Measurements from ENCODE around the gene CCS.
"Not testable (repeated sequence)": the region's sequence is repeated elsewhere in the genome, so short reads cannot be mapped to it uniquely, and the experiment has no call there.

CCS gene

DNA sequence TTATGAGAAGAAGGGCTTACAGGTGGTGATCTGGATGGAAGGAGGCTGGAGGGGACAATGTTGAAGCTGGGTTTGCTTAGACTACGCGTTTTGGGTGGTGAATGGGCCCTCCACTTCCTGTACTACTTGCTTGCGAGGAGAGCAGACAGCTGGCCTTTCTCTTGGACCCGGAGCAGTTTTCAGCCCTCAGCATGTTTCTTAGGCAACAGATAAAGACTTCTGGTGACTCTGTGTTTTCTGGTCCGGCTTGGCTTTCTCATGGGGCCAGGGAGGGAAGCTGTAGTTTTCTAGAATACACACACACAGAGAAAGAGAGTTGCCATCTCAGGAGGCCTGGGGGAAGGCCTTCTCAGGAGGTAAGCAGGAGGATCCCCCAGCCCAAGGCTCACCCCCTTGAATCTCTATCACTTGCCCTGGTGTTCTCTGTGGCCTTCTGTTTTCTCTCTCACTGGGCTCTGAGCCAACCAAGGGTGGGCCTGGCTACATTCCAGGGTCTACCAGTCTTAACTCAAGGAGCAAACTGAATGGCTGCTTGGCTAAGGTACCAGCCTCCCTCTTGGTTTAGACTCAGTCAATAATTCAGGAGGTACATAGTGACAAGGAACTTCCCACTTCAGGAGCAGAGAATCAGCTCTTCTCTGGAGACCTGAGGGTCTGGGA is 2.4 kb downstream of the CCS start:
- DNase-seq: no peak

DNA sequence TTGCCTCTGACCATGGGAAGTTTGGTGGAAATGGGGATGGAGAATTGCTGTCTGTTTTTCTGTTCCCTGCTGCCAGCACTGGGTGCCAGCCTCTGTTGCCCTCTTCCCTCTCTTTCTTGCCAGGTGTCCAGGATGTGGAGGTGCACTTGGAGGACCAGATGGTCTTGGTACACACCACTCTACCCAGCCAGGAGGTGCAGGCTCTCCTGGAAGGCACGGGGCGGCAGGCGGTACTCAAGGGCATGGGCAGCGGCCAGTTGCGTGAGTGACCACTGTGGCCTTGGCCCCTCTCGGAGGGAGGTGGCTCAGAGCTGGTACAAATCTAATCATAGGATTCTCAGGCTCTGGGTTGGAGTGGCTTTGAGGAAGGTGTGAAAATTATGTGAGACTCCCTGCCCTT is 6.0 kb downstream of the CCS start:
- DNase-seq: no peak

DNA sequence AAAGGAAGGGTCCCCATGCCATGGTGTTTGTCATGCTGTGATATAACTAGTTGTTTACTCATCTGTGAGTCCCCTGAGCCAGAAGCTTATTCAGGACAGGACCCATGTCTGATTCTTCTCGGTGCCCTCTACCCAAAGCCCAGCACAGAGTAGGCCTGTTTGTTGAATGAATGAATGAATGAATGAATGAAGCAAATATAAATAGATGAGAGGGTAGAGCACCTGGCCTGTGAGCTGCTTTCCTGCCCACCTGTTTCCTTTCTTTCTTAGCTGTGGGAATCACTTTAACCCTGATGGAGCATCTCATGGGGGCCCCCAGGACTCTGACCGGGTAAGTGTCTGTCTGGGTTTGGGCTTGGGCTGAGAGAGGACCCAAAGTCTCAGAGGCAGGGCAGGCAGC is 7.2 kb downstream of the CCS start:
- no peak for DNase-seq

DNA sequence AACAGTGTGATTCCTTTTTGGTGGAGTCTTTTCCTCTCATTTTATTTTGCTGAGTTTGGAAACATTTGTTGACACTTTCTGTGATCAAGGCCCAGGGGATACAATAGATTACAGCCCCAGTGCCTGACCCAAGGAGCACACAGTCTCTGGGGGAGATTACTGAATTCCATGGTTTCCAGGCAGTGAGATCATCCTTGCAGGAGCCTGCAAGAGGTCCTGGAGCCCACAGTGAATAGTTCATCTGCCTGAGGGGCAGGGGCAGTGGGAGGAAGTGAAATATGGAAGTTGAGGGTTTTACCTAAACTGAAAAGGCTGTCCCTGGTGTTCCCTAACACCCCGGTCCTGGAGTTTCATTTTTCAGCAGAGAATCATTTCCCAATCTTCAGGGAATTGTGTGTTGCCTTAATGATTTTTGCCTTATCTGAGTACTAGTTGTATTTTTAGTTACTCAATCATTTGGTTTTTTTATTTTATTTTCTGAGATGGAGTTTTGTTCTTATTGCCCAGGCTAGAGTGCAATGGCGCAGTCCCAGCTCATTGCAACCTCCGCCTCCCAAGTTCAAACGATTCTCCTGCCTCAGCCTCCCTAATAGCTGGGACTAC is 7.7 kb downstream of the CCS start:
- DNase-seq: no peak

DNA sequence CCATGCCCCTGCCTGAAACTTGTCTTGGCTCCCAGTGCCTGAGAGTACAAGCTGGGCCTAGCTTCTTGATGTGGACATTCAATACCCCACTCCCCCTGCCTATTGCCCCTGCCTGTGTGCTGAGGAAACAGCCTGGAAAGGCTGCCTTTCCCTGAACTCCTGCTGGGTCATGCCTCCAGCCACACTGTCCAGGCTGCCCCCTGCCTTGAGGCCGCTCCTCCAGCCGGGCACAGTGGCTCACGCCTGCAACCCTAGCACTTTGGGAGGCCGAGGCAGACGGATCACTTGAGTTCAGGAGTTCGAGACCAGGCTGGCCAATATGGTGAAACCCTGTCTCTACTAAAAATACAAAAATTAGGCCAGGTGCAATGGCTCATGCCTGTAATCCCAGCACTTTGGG is 10.1 kb downstream of the CCS start:
- no peak for DNase-seq

DNA sequence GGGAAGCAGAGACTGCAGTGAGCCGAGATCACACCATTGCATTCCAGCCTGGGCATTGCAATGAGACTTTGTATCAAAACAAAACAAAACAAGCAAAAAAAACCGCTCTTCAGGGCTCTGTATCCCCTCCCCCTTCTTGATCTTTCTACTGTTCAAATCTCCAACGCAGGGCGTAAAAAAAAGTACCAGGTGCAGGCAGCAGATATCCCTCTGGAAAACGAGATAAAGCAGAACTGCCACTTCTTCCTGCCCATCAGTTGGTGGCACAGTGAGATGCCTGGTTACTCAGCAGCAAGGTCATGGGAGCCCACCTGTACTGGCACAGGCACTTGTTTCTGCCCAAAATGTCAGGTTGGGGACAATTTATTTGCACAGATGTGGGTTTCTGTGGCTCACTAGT is 11.2 kb downstream of the CCS start:
- DNase-seq: no peak

DNA sequence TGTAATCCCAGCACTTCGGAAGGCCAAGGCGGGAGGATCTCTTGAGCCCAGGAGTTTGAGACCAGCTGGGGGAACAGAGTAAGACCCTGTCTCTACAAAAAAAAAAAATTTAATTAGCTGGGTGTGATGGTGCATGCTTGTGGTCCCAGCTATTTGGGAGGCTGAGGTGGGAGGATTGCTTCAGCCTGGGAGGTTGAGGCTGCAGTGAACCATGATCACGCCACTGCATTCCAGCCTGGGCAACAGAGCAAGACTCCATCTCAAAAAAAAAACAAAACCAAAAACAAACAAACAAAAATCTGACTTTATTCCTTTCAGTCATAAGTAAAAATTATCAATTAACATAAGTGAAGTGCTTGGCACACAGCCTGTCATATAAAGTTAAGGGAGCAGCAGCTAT is 13.6 kb downstream of the CCS start:
- DNase-seq: not testable (repeated sequence)

DNA sequence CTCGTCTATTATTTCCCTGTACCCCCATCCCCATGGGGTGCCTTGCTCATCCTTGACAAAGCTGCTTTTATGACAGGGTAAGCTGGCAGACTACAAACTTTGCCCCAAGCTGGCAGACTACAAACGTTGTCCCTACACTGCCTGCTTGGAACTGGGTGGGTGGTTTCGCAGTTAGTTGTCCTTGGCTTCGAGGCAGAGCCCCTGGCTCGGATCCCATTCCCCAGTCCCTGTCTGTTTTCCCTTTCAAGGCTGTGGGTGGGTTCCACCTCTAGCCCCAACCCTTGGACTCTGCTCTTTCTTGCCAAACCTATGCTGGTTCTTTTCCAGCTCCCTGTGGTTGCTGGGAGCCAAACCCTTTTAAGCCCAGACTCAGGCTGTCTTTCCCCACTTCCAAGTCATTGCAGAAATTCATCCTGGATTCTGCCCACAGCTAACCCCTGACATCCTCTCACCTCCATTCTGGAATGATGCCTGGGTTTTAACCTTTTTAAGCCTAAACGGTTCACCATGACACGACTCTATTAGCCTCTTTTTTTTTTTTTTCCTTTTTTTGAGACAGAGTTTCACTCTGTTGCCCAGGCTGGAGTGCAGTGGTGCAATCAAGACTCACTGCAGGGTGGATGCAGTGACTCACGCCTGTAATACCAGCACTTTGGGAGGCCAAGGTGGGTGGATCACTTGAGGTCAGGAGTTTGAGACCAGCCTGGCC is 14.3 kb downstream of the CCS start:
- no peak for DNase-seq

DNA sequence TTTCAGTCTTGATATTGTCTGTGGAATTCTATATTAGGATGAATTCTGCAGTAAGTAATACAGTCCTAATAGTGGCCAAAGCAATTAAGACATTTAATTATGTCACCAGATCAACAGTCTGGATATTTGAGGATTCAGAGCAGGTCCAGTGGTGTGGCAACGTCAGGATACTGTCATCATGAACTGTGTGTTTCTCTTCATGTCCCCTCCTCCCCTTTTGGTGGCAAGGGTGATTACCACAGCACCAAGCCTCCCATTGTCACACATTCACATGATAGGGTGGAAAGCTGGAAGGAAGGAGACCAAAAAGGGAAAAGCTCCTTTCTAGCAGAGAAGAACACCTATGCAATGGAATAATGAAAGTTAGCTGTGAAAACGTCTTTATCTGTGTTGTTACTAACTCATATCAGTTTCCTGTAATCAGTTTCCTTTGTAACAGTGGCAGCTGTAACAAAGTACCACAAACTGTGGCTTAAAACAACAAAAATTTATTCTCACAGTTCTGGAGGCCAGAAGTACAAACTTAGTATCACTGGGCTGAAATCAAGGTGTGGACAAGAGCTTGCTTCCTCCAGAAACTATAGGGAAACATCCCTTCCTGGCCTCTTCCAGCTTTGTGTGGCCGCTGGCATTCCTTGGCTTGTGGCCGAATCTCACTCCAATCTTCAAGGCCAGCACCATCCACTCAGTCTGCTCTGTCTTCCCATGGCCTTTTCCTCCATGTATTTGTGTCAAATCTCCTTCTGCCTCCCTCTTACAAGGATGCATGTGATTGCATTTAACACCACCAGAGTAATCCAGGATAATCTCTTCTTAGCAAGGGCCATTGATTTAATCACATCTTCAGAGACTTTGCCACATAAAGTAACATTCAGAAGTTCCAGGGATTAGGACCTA is 17.0 kb downstream of the CCS start:
- DNase-seq: no peak

DNA sequence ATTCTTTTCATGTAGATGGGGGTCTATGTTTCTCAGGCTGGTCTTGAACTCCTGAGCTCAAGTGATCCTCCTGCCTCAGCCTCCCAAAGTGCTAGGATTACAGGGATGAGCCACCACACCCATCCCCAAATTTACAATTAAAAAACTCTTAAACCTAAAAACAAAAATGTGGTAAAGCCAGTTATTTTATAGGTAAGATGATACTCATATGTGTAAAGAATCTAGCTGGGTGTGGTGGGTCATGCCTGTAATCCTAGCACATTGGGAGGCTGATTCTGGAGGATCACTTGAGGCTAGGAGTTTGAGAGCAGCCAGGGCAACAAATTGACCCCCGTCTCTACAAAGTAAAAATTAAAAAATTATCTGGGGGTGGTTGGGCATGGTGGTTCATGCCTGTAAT is 19.5 kb downstream of the CCS start:
- no peak for DNase-seq

DNA sequence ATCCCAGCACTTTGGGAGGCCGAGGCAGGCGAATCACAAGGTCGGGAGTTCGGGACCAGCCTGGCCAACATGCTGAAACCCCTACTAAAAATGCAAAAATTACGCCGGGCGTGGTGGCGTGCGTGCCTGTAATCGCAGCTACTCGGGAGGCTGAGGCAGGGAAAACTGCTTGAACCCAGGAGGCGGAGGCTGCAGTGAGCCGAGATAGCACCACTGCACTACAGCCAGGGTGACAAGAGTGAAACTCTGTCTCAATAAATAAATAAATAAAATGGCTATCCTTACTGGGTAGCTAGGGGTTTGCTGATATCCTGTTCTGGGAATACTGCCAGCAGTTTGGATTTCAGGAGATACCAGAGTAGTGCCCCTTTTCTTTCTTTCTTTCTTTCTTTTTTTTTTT is 21.1 kb downstream of the CCS start:
- DNase-seq: no peak

DNA sequence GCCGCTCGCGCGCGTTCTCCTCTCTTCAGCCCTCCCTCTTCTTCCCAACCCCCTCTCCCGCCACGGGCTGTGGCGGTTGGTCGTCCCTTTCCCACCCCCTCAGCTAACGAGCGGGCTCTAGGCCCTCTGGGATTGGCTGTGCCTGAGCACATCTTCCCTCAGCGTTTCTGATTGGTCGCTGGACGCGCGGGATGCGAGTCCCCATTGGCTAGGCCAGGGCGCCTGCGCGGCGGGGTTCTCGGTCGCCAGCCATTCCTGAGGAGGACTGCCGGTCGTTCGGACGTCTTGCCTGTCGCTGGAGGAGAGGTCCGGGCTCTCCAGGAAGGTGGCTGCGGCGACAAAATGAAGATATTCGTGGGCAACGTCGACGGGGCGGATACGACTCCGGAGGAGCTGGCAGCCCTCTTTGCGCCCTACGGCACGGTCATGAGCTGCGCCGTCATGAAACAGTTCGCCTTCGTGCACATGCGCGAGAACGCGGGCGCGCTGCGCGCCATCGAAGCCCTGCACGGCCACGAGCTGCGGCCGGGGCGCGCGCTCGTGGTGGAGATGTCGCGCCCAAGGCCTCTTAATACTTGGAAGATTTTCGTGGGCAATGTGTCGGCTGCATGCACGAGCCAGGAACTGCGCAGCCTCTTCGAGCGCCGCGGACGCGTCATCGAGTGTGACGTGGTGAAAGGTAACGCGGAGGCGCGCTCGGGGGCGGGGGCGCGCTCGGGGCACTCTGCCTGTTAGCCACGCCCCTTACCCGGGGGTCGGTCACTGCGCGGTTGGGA is 23.6 kb downstream of the CCS start, which contains the start of gene RBM14:
TSS of gene RBM14 (plus strand) at position 252 of the 776 bp plus-strand sequence. CDS start at position 343, 91 bp downstream.
- peak; percentile 99 for DNase-seq

DNA sequence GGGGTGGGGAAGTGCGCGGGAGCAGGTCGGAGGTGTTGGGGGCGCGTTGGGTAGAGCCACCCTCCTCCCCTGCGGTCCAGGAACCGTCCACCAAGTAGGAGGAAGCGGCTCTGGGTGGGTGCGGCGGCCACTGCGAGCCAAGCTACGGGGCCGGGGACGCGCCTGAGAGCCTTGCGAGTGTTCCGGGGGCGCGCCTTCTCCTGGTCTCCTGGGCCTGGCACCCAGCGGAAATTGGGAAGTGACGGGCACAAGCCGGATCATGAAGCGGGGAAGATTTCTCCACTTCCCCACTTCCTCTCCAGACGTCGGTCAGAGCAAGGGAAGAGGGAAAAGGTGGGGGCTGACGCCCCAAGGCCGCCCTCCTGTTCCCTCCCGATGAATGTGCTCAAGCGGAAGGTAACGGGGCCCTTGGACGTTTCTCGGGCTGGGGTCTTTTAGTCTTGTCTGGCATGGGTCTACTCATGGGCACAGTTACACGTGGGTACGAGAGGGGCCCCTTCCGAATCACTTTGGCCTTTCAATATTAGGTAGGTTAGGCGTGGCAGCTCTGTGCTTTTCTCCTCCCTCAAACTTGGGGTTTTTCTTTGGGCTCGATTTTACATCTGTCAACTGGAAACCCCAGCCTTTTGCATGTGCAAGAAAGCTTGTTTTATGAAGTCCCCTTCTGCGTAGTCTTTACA is 24.3 kb downstream of the CCS start:
- peak; percentile 23 for DNase-seq

DNA sequence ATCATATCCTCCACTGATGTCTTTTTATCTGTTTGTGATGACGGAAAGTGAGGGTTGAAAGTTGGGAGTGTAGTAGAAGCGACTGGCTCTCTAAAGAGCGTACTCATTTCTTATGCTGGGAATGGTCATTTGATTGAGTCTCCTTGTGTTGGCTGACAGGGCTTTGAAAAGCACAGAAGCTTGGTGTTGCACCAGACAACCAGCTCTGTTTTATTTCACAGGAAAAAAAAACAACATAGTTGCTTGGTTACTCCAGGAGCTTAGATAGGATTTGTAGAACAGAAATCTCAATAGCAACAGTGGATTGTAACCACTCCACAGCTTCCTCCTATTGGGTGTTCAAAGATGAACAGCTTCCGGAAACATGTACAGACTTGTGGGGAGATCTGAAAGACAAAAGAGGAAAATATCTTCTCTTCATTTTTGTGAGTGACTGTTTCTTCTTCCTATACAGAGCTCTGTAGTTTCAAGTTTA is 26.1 kb downstream of the CCS start:
- no peak for DNase-seq

DNA sequence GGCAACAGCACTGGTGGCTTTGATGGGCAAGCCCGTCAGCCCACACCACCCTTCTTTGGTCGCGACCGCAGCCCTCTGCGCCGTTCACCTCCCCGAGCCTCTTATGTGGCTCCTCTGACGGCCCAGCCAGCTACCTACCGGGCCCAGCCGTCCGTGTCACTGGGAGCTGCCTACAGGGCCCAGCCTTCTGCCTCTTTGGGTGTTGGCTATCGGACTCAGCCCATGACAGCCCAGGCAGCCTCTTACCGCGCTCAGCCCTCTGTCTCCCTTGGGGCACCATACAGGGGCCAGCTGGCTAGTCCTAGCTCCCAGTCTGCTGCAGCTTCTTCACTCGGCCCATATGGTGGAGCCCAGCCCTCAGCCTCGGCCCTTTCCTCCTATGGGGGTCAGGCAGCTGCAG is 31.5 kb downstream of the CCS start:
- no peak for DNase-seq

DNA sequence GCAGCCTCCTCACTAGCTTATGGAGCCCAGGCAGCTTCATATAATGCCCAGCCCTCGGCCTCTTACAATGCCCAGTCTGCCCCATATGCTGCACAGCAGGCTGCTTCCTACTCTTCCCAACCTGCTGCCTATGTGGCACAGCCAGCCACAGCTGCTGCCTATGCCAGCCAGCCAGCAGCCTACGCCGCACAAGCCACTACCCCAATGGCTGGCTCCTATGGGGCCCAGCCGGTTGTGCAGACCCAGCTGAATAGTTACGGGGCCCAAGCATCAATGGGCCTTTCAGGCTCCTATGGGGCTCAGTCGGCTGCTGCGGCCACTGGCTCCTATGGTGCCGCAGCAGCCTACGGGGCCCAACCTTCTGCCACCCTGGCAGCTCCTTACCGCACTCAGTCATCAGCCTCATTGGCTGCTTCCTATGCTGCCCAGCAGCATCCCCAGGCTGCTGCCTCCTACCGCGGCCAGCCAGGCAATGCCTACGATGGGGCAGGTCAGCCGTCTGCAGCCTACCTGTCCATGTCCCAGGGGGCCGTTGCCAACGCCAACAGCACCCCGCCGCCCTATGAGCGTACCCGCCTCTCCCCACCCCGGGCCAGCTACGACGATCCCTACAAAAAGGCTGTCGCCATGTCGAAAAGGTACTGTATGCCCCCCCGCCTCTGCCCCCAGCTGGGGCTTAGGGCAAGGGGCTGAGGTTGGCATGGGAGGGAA is 32.2 kb downstream of the CCS start:
- no peak for DNase-seq

DNA sequence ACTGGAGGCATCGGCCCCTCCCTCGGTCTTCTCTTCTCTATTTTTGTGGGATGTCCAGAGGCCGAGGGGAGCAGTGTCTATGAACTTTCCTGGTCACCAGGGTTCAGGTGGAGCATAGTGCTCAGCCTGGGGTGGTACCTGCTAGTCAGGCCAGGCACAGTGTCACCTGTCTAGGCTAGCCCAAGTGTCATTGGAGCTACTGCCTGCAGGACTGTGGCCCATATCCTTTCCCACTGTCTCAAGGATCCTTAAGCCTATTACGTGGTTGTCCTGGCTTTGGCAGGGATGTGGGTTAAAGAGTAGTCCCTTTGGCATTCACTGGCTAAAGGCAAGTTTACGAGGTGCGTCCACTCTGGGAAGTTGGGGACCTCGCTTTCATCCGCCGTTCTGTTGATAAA is 32.8 kb downstream of the CCS start:
- no peak for DNase-seq

DNA sequence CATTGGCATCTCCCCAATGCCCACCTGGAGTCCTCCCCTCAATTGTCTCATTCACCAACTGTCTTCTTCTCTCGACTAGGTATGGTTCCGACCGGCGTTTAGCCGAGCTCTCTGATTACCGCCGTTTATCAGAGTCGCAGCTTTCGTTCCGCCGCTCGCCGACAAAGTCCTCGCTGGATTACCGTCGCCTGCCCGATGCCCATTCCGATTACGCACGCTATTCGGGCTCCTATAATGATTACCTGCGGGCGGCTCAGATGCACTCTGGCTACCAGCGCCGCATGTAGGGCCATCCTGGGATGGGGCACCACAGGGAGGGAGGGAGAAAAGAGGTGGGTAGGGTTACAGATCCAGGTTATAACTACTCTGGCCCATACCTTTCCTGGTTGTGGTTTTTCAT is 33.4 kb downstream of the CCS start:
- no peak for DNase-seq

DNA sequence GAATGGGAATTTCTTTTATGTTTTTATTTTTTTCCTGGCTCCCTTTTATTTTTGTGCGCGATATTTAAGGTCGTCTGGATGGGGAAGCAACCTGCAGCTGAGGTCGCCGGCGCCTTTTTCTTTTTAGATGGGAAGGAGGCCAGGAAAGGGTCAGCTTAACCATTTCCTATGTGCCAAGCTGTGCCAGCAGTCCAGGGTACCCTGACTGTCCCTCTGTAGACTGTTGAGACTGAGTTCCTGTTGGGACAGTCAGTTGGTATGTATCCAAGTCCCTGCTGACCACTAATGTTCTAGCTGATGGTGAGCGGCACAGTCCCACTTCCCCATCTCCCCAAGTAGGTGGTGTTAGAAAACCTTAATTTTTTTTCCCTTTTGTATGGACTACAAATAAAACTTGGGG is 33.9 kb downstream of the CCS start:
- no peak for DNase-seq

DNA sequence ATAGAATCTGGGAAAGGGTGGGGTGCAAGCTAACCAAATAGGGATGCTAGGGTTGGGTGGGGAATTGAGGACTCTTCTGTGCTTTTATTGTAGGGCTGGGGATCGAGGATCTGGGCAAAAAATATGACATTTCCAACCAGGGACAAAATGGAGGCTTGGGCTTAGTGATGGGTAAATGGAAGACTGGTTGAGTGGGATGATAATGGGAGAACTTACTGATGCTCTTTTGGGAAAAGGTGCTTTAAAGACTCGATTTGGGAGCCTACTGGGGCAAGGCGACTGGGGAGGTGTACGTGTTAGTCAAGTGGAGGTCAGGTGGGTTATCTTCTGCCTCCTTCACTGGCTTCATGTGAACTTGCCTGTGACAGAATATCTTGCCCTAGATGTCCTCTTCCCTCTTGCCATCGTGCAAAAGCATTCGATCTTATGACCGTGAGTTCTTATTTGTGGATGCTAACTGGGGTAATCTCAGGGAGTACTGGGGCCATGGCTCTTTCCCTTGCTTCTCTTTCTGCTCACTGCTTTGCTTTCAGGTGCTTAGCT is 35.1 kb downstream of the CCS start:
- no peak for DNase-seq

DNA sequence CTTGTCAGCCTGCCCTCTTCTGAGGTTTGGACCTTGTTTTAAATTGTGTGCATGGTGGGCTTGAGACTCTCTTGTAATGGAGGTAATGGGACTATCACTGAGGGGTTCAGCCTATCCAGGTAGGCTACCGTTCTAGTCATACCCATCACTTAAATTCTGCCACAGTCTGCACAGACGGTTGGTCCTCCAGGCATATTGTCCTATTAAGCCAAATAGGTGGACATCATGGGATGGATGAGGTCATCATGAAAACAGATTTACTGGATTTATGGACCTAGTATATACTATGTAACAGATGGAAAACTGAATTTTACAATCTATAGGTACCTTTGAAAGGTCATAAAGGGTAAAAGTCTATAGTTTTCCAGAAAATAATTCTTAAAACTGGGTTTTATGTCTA is 36.4 kb downstream of the CCS start:
- DNase-seq: no peak
